Peyer's patch (tissue), 4 donors: ENCODE results near the gene REN. TPM values are rescaled to one million over a fixed set of nuclear protein-coding genes. Genes with fewer than 3 reads are reported as not detected.

Experiments
- DNase-seq, 3 donors: peaks; one replicate each; pipeline ENCODE4 v3.0.0-alpha.2; 2017 to 2019
- H3K27ac ChIP-seq, 4 donors: fragments of 200-600 bp; sonication (generic); one replicate each; pipeline ENCODE4 v1.5.1; 2016 to 2019
- H3K27me3 ChIP-seq, 2 donors: fragments of 200-600 bp; sonication (generic); one replicate each; pipeline ENCODE4 v1.5.1; 2019
- H3K36me3 ChIP-seq, 3 donors: fragments of 200-600 bp; sonication (generic); one replicate each; pipeline ENCODE4 v1.5.1; 2016 to 2019
- H3K4me1 ChIP-seq, 4 donors: fragments of 200-600 bp; sonication (generic); one replicate each; pipeline ENCODE4 v1.5.1; 2016 to 2019
- H3K4me3 ChIP-seq, 4 donors: fragments of 200-600 bp; sonication (generic); 1 replicate in 3 of 4; 2 replicates in 1 of 4; pipeline ENCODE4 v1.5.1; 2016 to 2019; ENCODE audit warnings: mild to moderate bottlenecking in 1 of 4
- H3K9me3 ChIP-seq, 4 donors: fragments of 200-600 bp; sonication (generic); one replicate each; pipeline ENCODE4 v1.5.1; 2016 to 2019; ENCODE audit warnings: mild to moderate bottlenecking in 1 of 4
- CTCF ChIP-seq, 6 experiments: fragments of 450-650 bp in 4 of 6; fragments of 200-600 bp in 2 of 6; sonication (generic) in 1 of 6; IDR thresholded peaks; one replicate each; pipeline ENCODE4 v1.5.1; 2017 to 2019; ENCODE audit warnings: antibody characterized with exemption in 6 of 6, mild to moderate bottlenecking in 3 of 6, moderate library complexity in 1 of 6
- POLR2A ChIP-seq, 2 donors: fragments of 450-650 bp; IDR thresholded peaks; one replicate each; pipeline ENCODE4 v1.5.1; 2017; ENCODE audit warnings: antibody characterized with exemption in 2 of 2, mild to moderate bottlenecking in 2 of 2, moderate library complexity in 2 of 2
- total RNA-seq, 4 donors: library from RNA; depleted of rRNA; stranded (reverse); fragments of >200 nt; gene quantifications; one replicate each; pipeline ENCODE4 v1.1.0, GENCODE V29; 2016

The REN gene
- total RNA-seq, 4 donors from 2014 or later = not detected

- H3K36me3 ChIP-seq = peaks cover 0 to 45% (median 0%) of the 10 kb centered on the region in 3 donors
These were observed 49.6 kb downstream of the REN start for GRCh38 chr1:204116539-204116938.

GRCh38 chr1:204115116-204115515, 51.0 kb downstream of the REN start:
- no peaks in the 10 kb centered on the region for H3K27me3 ChIP-seq
- TF ChIP-seq CTCF (IDR thresholded peaks at IDR 0.05) (no peak), POLR2A (IDR thresholded peaks at IDR 0.05) (no peak)
- H3K4me1 ChIP-seq = no peaks in the 10 kb centered on the region
- no peak for DNase-seq
- H3K9me3 ChIP-seq = no peaks in the 10 kb centered on the region
- H3K4me3 ChIP-seq = no peak overlapping the region
- H3K27ac ChIP-seq = no peak overlapping the region
- H3K36me3 ChIP-seq = peaks cover 0 to 34% (median 0%) of the 10 kb centered on the region in 3 donors

More at GRCh38 chr1:204116539-204116938, 49.6 kb downstream of the REN start:
- H3K27me3 ChIP-seq = no peaks in the 10 kb centered on the region
- no peak overlapping the region for H3K27ac ChIP-seq
- no peak overlapping the region for H3K4me3 ChIP-seq
- no peak for DNase-seq
- no peaks in the 10 kb centered on the region for H3K4me1 ChIP-seq
- no peaks in the 10 kb centered on the region for H3K9me3 ChIP-seq
- TF ChIP-seq POLR2A (IDR thresholded peaks at IDR 0.05) (no peak), CTCF (IDR thresholded peaks at IDR 0.05) (no peak)

- peaks cover 0 to 34% (median 0%) of the 10 kb centered on the region in 3 donors for H3K36me3 ChIP-seq
- H3K27ac ChIP-seq = no peak overlapping the region
- no peaks in the 10 kb centered on the region for H3K27me3 ChIP-seq
- no peak overlapping the region for H3K4me3 ChIP-seq
- H3K9me3 ChIP-seq = no peaks in the 10 kb centered on the region
- DNase-seq = no peak
- TF ChIP-seq POLR2A (IDR thresholded peaks at IDR 0.05) (no peak), CTCF (IDR thresholded peaks at IDR 0.05) (no peak)
- no peaks in the 10 kb centered on the region for H3K4me1 ChIP-seq
These were observed 51.5 kb downstream of the REN start for GRCh38 chr1:204114606-204115005.

GRCh38 chr1:204113896-204114295, 52.2 kb downstream of the REN start:
- no peaks in the 10 kb centered on the region for H3K4me1 ChIP-seq
- no peak overlapping the region for H3K4me3 ChIP-seq
- no peak overlapping the region for H3K27ac ChIP-seq
- DNase-seq = no peak
- TF ChIP-seq POLR2A (IDR thresholded peaks at IDR 0.05) (no peak), CTCF (IDR thresholded peaks at IDR 0.05) (no peak)
- H3K9me3 ChIP-seq = no peaks in the 10 kb centered on the region
- no peaks in the 10 kb centered on the region for H3K27me3 ChIP-seq
- peaks cover 0 to 27% (median 0%) of the 10 kb centered on the region in 3 donors for H3K36me3 ChIP-seq

- no peaks in the 10 kb centered on the region for H3K27me3 ChIP-seq
- H3K27ac ChIP-seq = no peak overlapping the region
- TF ChIP-seq POLR2A (IDR thresholded peaks at IDR 0.05) = no peak
- no peak for TF ChIP-seq CTCF (IDR thresholded peaks at IDR 0.05)
- peaks cover 0 to 19% (median 0%) of the 10 kb centered on the region in 3 donors for H3K36me3 ChIP-seq
- no peak overlapping the region for H3K4me3 ChIP-seq
- peaks cover 0 to 5% (median 0%) of the 10 kb centered on the region in 4 donors for H3K4me1 ChIP-seq
- no peaks in the 10 kb centered on the region for H3K9me3 ChIP-seq
- no peak for DNase-seq
These were observed 53.0 kb downstream of the REN start for GRCh38 chr1:204112876-204113730.
